HEK293 (cell line): ENCODE data around the gene PLXND1.

ENCODE experiments used
- CTCF ChIA-PET: fragments of 350-600 bp; formaldehyde crosslinking; extraction: SDS; loops from one replicate; lab custom pipeline; 2021; ENCODE audit warnings: antibody characterized with exemption; lab: Yijun Ruan, JAX
- POLR2A ChIA-PET: fragments of 300-600 bp; formaldehyde crosslinking; extraction: SDS; loops from one replicate; lab custom pipeline; 2020; ENCODE audit warnings: antibody characterized with exemption, inconsistent platforms; lab: Yijun Ruan, JAX
- H3K27ac ChIP-seq: fragments of 200-500 bp; sonication (Bioruptor generic); 2 replicates; pipeline ENCODE4 v1.5.1; 2014; ENCODE audit warnings: low read depth, low read length, control low read depth, inconsistent platforms; ENCODE audit errors: extremely low read depth
- H3K36me3 ChIP-seq, 2 experiments: fragments of 200-500 bp in 1 of 2; sonication (Bioruptor generic) in 1 of 2; 1 replicate in 1 of 2; 2 replicates in 1 of 2; pipeline ENCODE4 v1.5.1; 2014 to 2017; ENCODE audit warnings: inconsistent platforms in 2 of 2, low read length in 2 of 2; ENCODE audit not compliant: control insufficient read depth in 2 of 2, insufficient read depth in 1 of 2
- H3K4me1 ChIP-seq: fragments of 200-500 bp; sonication (Bioruptor generic); 2 replicates; pipeline ENCODE4 v1.5.1; 2014; ENCODE audit warnings: mild to moderate bottlenecking, low read length, inconsistent platforms; ENCODE audit not compliant: control insufficient read depth, insufficient read depth
- H3K4me3 ChIP-seq: 2 replicates; pipeline ENCODE4 v1.5.1; 2011; ENCODE audit warnings: low read depth, mild to moderate bottlenecking, control low read depth, low read length, moderate library complexity
- H3K9me3 ChIP-seq: fragments of 200-500 bp; sonication (Bioruptor generic); 2 replicates; pipeline ENCODE4 v1.5.1; 2014; ENCODE audit warnings: low read depth, low read length, inconsistent platforms; ENCODE audit not compliant: control insufficient read depth, insufficient read depth
- GLIS1 ChIP-seq: fragments of 450-650 bp; formaldehyde crosslinking; IDR thresholded peaks from 2 replicates; pipeline ENCODE4 v1.5.1; 2016; ENCODE audit warnings: missing biosample characterization, missing genetic modification characterization
- HIC1 ChIP-seq: fragments of 450-650 bp; formaldehyde crosslinking; IDR thresholded peaks from 2 replicates; pipeline ENCODE4 v1.5.1; 2016; ENCODE audit warnings: missing biosample characterization, missing genetic modification characterization
- IKZF3 ChIP-seq: fragments of 450-650 bp; IDR thresholded peaks from 2 replicates; pipeline ENCODE4 v1.5.0; 2018; ENCODE audit warnings: missing biosample characterization, mild to moderate bottlenecking, missing genetic modification characterization, moderate library complexity
- PRDM10 ChIP-seq: fragments of 450-650 bp; formaldehyde crosslinking; IDR thresholded peaks from 2 replicates; pipeline ENCODE4 v1.5.1; 2016; ENCODE audit warnings: missing biosample characterization, missing genetic modification characterization
- SP3 ChIP-seq: fragments of 450-650 bp; formaldehyde crosslinking; IDR thresholded peaks from 2 replicates; pipeline ENCODE4 v1.5.1; 2016; ENCODE audit warnings: missing biosample characterization, missing genetic modification characterization
- ZIC2 ChIP-seq: fragments of 450-650 bp; formaldehyde crosslinking; IDR thresholded peaks from 2 replicates; pipeline ENCODE4 v1.5.1; 2016; ENCODE audit warnings: missing biosample characterization, missing genetic modification characterization
- ZNF768 ChIP-seq: fragments of 450-650 bp; formaldehyde crosslinking; IDR thresholded peaks from 2 replicates; pipeline ENCODE4 v1.5.1; 2018; ENCODE audit warnings: missing biosample characterization, mild to moderate bottlenecking, missing genetic modification characterization
- TF ChIP-seq, protein P1 (sequence below): fragments of 450-650 bp; IDR thresholded peaks from 2 replicates; pipeline ENCODE4 v1.5.1; 2018; ENCODE audit warnings: missing biosample characterization, missing genetic modification characterization
- TF ChIP-seq, protein P2 (sequence below): fragments of 450-650 bp; formaldehyde crosslinking; IDR thresholded peaks from 2 replicates; pipeline ENCODE4 v1.5.1; 2017; ENCODE audit warnings: missing biosample characterization, missing genetic modification characterization
- TF ChIP-seq, protein P3 (sequence below): fragments of 450-650 bp; formaldehyde crosslinking; IDR thresholded peaks from 2 replicates; pipeline ENCODE4 v1.5.1; 2016; ENCODE audit warnings: missing biosample characterization, missing genetic modification characterization, borderline replicate concordance

PLXND1 gene

DNA sequence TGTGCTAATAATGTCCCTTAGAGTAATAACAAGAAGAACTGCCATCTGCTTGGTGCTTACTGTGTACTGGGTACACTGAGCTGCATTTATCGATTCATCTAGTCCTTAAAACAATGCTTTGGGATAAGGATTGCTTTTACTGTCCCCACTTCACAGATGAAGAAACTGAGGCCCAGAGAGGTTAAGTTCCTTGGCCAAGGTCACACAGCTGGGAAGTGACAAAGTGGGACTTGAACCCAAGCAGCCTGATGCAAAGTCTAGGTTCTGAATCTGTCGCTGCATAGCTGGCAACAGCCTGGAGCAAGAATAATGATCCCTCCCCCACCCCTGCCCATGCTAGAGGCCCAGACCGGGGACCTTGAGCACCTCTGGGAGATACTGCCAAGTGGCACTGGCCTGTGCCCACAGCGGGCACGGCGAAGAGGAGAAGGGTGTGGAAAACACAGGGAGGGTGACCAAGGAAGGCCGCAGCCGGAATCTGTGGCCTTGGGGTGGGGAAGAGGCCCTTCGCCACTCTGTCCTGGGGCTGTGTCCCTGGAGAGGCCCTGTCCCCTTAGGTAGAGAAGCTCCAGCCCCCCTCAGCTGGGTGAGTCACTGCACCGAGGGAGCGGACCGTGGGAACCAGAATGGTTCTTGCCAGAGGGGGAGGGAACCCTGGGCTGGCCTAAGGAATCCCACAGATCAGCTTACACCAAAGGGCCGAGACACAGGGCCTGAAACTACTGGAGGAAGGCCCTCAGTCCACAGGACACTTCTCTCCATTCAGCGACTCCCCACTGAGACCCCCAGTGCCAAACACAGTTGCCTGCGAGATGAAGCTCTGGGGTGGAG lies 3.5 kb downstream of the PLXND1 start:
- H3K4me1 ChIP-seq, result no peaks in the 10 kb centered on the region
- ChIA-PET POLR2A (no interaction called here), CTCF (interaction anchor here (0.6 to 1.1 kb wide), 2 partner anchors 24 to 222 kb away, joined by 3 read pairs; no protein-coding TSS in a partner anchor)
- no peak overlapping the region for H3K4me3 ChIP-seq
- no peaks in the 10 kb centered on the region for H3K36me3 ChIP-seq
- TF ChIP-seq ZIC2 (tag by site-specific recombination), result peak; percentile 84
- peak; percentile 31; the same call in 1 of the 2 replicates for TF ChIP-seq HIC1
- TF ChIP-seq, protein P1, sequence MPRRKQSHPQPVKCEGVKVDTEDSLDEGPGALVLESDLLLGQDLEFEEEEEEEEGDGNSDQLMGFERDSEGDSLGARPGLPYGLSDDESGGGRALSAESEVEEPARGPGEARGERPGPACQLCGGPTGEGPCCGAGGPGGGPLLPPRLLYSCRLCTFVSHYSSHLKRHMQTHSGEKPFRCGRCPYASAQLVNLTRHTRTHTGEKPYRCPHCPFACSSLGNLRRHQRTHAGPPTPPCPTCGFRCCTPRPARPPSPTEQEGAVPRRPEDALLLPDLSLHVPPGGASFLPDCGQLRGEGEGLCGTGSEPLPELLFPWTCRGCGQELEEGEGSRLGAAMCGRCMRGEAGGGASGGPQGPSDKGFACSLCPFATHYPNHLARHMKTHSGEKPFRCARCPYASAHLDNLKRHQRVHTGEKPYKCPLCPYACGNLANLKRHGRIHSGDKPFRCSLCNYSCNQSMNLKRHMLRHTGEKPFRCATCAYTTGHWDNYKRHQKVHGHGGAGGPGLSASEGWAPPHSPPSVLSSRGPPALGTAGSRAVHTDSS (tag by site-specific recombination), result no peak
- TF ChIP-seq, protein P2, sequence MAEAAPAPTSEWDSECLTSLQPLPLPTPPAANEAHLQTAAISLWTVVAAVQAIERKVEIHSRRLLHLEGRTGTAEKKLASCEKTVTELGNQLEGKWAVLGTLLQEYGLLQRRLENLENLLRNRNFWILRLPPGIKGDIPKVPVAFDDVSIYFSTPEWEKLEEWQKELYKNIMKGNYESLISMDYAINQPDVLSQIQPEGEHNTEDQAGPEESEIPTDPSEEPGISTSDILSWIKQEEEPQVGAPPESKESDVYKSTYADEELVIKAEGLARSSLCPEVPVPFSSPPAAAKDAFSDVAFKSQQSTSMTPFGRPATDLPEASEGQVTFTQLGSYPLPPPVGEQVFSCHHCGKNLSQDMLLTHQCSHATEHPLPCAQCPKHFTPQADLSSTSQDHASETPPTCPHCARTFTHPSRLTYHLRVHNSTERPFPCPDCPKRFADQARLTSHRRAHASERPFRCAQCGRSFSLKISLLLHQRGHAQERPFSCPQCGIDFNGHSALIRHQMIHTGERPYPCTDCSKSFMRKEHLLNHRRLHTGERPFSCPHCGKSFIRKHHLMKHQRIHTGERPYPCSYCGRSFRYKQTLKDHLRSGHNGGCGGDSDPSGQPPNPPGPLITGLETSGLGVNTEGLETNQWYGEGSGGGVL (tag by site-specific recombination), result 0 out of 2 replicates have a peak, but pooled peaks have one; percentile 17
- TF ChIP-seq, protein P3, sequence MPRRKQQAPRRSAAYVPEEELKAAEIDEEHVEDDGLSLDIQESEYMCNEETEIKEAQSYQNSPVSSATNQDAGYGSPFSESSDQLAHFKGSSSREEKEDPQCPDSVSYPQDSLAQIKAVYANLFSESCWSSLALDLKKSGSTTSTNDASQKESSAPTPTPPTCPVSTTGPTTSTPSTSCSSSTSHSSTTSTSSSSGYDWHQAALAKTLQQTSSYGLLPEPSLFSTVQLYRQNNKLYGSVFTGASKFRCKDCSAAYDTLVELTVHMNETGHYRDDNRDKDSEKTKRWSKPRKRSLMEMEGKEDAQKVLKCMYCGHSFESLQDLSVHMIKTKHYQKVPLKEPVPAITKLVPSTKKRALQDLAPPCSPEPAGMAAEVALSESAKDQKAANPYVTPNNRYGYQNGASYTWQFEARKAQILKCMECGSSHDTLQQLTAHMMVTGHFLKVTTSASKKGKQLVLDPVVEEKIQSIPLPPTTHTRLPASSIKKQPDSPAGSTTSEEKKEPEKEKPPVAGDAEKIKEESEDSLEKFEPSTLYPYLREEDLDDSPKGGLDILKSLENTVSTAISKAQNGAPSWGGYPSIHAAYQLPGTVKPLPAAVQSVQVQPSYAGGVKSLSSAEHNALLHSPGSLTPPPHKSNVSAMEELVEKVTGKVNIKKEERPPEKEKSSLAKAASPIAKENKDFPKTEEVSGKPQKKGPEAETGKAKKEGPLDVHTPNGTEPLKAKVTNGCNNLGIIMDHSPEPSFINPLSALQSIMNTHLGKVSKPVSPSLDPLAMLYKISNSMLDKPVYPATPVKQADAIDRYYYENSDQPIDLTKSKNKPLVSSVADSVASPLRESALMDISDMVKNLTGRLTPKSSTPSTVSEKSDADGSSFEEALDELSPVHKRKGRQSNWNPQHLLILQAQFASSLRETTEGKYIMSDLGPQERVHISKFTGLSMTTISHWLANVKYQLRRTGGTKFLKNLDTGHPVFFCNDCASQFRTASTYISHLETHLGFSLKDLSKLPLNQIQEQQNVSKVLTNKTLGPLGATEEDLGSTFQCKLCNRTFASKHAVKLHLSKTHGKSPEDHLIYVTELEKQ, result no peak
- peak; percentile 95 for TF ChIP-seq ZNF768 (tag by site-specific recombination)
- TF ChIP-seq IKZF3, result 0 out of 2 replicates have a peak, but pooled peaks have one; percentile 14
- TF ChIP-seq PRDM10, result peak; percentile 80
- peak; percentile 75 for TF ChIP-seq GLIS1 (tag by site-specific recombination)
- no peak for TF ChIP-seq SP3 (tag by site-specific recombination)
- H3K9me3 ChIP-seq, result no peaks in the 10 kb centered on the region
- no peak overlapping the region for H3K27ac ChIP-seq
